Esophagus (tissue), 2 donors: Measurements from ENCODE around the gene ENTPD6. TPM values are rescaled to one million over a fixed set of nuclear protein-coding genes. Genes with fewer than 3 reads are reported as not detected.

Source experiments
- H3K27ac ChIP-seq, 2 donors: one replicate each; pipeline ENCODE4 v1.5.1; 2013; ENCODE audit warnings: low read depth in 2 of 2, mild to moderate bottlenecking in 2 of 2, inconsistent platforms in 1 of 2, low read length in 1 of 2, moderate library complexity in 1 of 2
- H3K27me3 ChIP-seq, 2 donors: one replicate each; pipeline ENCODE4 v1.6.1; 2013; ENCODE audit warnings: low read length in 2 of 2, control low read depth in 1 of 2, mild to moderate bottlenecking in 1 of 2; ENCODE audit not compliant: insufficient read depth in 2 of 2, control insufficient read depth in 1 of 2
- H3K36me3 ChIP-seq, 2 donors: one replicate each; pipeline ENCODE4 v1.6.1; 2013; ENCODE audit warnings: low read length in 1 of 2; ENCODE audit not compliant: control insufficient read depth in 2 of 2, insufficient read depth in 2 of 2
- H3K4me1 ChIP-seq, 2 donors: one replicate each; pipeline ENCODE4 v1.6.1; 2013; ENCODE audit warnings: low read length in 1 of 2; ENCODE audit not compliant: control insufficient read depth in 2 of 2, insufficient read depth in 2 of 2
- H3K4me3 ChIP-seq, 2 donors: one replicate each; pipeline ENCODE4 v1.5.1; 2013; ENCODE audit warnings: low read length in 2 of 2, mild to moderate bottlenecking in 2 of 2, low read depth in 1 of 2, moderate library complexity in 1 of 2
- H3K9me3 ChIP-seq, 2 donors: one replicate each; pipeline ENCODE4 v1.6.1; 2013; ENCODE audit warnings: mild to moderate bottlenecking in 2 of 2, low read depth in 1 of 2, low read length in 1 of 2, moderate library complexity in 1 of 2; ENCODE audit not compliant: control insufficient read depth in 2 of 2, insufficient read depth in 1 of 2
- WGBS, 2 donors: extraction: QIAGEN DNeasy Blood & Tissue Kit; methylation state at CpG; one replicate each; pipeline ENCODE4 v1.1.7; 2013; 5-methylcytosine and 5-hydroxymethylcytosine counted together
- polyA plus RNA-seq, 2 donors: library from polyadenylated mRNA; stranded (reverse); fragments of 200-250 nt; gene quantifications; one replicate each; pipeline ENCODE4 v1.2.3, GENCODE V29; 2013
- donor health status: healthy with polysubstance abuse.
- donor health status: Bipolar disorder and iron deficiency.

ENTPD6 gene
- 10 to 100 TPM; 26.4 to 38.5 TPM for polyA plus RNA-seq

GRCh38 chr20:25195014-25195961 is at the start of gene ENTPD6:
Gene ENTPD6, plus strand, starts transcription at chr20:25195712. Its CDS starts 10,825 bp downstream, at chr20:25206537.
- Histone ChIP-seq H3K4me3 (peak within 1 kb of the TSS; percentile 67 to 88), H3K9me3 (no peaks in the 10 kb centered on the region), H3K27ac (peak within 1 kb of the TSS; percentile 80 to 88), H3K4me1 (peaks cover 6 to 9% of the 10 kb centered on the region in 2 donors), H3K27me3 (no peaks in the 10 kb centered on the region), H3K36me3 (no peaks in the 10 kb centered on the region)
- WGBS, 2 donors, result 7 to 8% methylated on average over 60 to 75 of the region's 75 CpGs

DNA sequence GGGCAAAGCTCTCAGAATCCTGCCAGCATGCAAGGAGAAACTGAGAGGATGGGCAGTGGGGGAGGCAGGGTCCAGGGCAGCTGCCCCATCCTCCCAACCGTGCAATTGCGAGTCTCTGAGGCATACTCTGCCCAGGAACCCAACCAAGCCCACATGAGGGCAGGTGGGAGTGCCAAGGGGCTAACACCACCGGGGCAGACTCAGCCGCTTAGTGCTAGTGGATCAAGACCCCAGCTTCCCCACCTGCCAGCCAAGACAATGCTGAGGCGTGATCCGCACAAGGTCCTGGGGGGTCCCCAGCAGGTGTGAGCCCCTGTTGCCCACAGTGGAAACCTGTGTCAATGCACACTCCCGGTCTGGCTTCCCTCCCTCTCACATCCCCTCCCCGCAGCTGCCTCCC is 48.5 kb upstream of the ENTPD6 start:
- H3K27ac ChIP-seq, result no peak overlapping the region
- no peaks in the 10 kb centered on the region for H3K27me3 ChIP-seq
- H3K4me1 ChIP-seq, result peaks cover 2 to 4% of the 10 kb centered on the region in 2 donors
- no peak overlapping the region for H3K4me3 ChIP-seq
- no peaks in the 10 kb centered on the region for H3K9me3 ChIP-seq
- WGBS, 2 donors, result 89 to 93% methylated on average over 8 of the region's 8 CpGs
- H3K36me3 ChIP-seq, result no peaks in the 10 kb centered on the region

DNA sequence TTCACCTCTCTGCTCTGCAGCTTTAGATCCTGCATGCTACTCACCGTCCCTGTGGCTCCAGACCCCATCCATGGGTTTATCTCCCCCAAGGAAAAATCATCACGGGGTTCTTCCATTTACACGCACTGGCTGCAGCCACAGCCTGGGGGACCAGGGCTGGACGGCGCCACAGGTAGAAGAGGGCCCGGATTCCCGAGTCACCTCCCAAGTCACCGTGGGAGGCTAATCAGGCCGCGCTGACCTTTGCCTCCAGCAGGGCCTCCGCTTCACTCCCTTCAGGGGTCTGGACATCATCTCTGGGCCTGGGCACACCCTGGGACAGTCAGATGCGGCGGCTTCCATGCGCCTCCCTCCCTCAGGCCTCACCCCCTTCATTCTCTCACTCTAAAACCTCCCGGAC is 47.8 kb upstream of the ENTPD6 start:
- no peaks in the 10 kb centered on the region for H3K9me3 ChIP-seq
- H3K36me3 ChIP-seq, result no peaks in the 10 kb centered on the region
- H3K27me3 ChIP-seq, result no peaks in the 10 kb centered on the region
- no peak overlapping the region for H3K4me3 ChIP-seq
- WGBS, 2 donors, result 88 to 91% methylated on average over 15 of the region's 15 CpGs
- no peak overlapping the region for H3K27ac ChIP-seq
- peaks cover 2 to 4% of the 10 kb centered on the region in 2 donors for H3K4me1 ChIP-seq

- WGBS, 2 donors, result 7 to 10% methylated on average over 53 to 61 of the region's 61 CpGs
- Histone ChIP-seq H3K4me1 (peaks cover 2 to 4% of the 10 kb centered on the region in 2 donors), H3K27me3 (no peaks in the 10 kb centered on the region), H3K4me3 (no peak overlapping the region), H3K9me3 (no peaks in the 10 kb centered on the region), H3K36me3 (no peaks in the 10 kb centered on the region), H3K27ac (no peak overlapping the region)
Measured at GRCh38 chr20:25148181-25148981, 47.1 kb upstream of the ENTPD6 start.

DNA sequence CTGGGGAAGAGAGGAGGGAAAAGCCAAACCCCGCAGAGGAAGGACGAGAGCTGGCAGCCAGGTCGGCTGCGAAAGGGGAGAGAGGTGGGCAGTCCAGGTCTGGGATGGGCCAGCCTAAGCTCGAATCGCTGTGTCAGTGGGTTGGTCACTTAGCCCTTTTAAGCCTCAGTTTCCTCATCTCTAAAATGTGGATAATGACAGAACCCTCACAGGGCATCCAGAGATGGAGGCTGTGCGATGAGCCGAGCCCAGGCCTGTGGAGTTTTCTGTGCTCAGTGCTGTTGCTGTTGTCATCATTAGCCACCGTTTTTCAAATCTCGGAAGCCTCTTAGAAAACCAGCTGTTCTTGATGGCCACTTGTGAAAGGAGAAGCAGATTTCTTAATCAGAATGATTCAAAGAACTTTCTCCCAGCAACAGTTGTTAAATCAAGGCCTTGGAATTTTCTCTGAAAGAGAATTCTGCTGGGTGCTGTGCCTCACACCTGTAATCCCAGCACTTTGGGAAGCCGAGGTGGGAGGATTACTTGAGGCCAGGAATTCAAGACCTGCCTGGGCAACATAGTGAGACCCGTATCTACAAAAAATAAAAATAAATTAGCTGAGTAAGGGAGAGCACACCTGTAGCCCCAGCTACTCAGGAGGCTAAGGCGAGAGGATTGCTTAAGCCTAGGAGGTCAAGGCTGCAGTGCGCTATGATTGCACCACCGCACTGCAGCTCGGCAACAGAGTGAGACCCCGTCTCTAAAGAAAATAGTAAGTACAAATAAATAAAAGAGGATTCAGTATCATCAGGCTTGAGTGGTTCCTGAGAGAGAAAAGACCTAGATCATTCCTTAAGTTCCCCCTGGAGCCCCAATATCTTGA is 46.3 kb upstream of the ENTPD6 start:
- no peaks in the 10 kb centered on the region for H3K27me3 ChIP-seq
- no peak overlapping the region for H3K4me3 ChIP-seq

GRCh38 chr20:25150016-25150415 is 45.5 kb upstream of the ENTPD6 start:
- 80 to 88% methylated on average over 6 of the region's 6 CpGs for WGBS, 2 donors

More for the DNA sequence above, 46.3 kb upstream of the ENTPD6 start:
- Histone ChIP-seq H3K27ac (no peak overlapping the region), H3K36me3 (no peaks in the 10 kb centered on the region), H3K9me3 (no peaks in the 10 kb centered on the region), H3K4me1 (peaks cover 2 to 4% of the 10 kb centered on the region in 2 donors)
- WGBS, 2 donors, result 69 to 76% methylated on average over 17 of the region's 17 CpGs

GRCh38 chr20:25158043-25158442 is 37.5 kb upstream of the ENTPD6 start:
- H3K4me3 ChIP-seq, result no peak overlapping the region
- 87 to 97% methylated on average over 1 of the region's 1 CpG for WGBS, 2 donors
- H3K27ac ChIP-seq, result no peak overlapping the region
- H3K36me3 ChIP-seq, result no peaks in the 10 kb centered on the region
- H3K9me3 ChIP-seq, result no peaks in the 10 kb centered on the region
- H3K27me3 ChIP-seq, result no peaks in the 10 kb centered on the region
- no peaks in the 10 kb centered on the region for H3K4me1 ChIP-seq

More at GRCh38 chr20:25150016-25150415, 45.5 kb upstream of the ENTPD6 start:
- peaks cover 2 to 4% of the 10 kb centered on the region in 2 donors for H3K4me1 ChIP-seq
- no peak overlapping the region for H3K27ac ChIP-seq
- no peaks in the 10 kb centered on the region for H3K27me3 ChIP-seq
- H3K9me3 ChIP-seq, result no peaks in the 10 kb centered on the region
- no peaks in the 10 kb centered on the region for H3K36me3 ChIP-seq
- H3K4me3 ChIP-seq, result no peak overlapping the region

- no peaks in the 10 kb centered on the region for H3K27me3 ChIP-seq
- 49% methylated on average over 3 of the region's 3 CpGs for WGBS, 2 donors
- no peaks in the 10 kb centered on the region for H3K4me1 ChIP-seq
- H3K4me3 ChIP-seq, result no peak overlapping the region
- H3K36me3 ChIP-seq, result no peaks in the 10 kb centered on the region
- no peaks in the 10 kb centered on the region for H3K9me3 ChIP-seq
- no peak overlapping the region for H3K27ac ChIP-seq
Measured at GRCh38 chr20:25160467-25160866, 35.0 kb upstream of the ENTPD6 start.

DNA sequence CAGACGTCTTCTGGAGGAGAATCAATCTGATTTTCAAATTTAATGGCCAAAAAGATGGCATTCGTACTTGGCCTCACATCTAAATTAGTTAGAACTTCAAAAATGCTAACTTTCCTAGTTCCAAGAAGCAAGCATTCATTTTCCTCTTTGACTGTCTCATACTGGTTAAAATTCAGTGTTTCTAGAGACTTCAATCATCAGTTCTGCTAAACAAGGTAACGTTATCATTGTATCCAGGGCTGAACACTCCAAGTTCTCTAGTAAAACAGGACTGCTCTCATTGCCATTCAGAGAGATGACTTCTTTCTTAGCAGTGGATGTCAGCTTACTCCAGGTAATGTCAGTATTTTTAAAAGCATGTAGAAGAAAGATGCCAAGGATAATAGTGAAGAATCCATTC is 34.6 kb upstream of the ENTPD6 start:
- Histone ChIP-seq H3K27ac (no peak overlapping the region), H3K4me3 (no peak overlapping the region), H3K27me3 (no peaks in the 10 kb centered on the region), H3K9me3 (no peaks in the 10 kb centered on the region), H3K36me3 (no peaks in the 10 kb centered on the region), H3K4me1 (no peaks in the 10 kb centered on the region)
- 64 to 66% methylated on average over 3 of the region's 3 CpGs for WGBS, 2 donors
